ENCODE data around the gene FAM83G. TPM values are rescaled to one million over a fixed set of nuclear protein-coding genes. Genes with fewer than 3 reads are reported as not detected.
A peak's percentile ranks its signal among the peaks of the same experiment; 100 is the strongest.

The FAM83G gene
- total RNA-seq, 1 donor from 2014 or later: 2.3 TPM

DNA sequence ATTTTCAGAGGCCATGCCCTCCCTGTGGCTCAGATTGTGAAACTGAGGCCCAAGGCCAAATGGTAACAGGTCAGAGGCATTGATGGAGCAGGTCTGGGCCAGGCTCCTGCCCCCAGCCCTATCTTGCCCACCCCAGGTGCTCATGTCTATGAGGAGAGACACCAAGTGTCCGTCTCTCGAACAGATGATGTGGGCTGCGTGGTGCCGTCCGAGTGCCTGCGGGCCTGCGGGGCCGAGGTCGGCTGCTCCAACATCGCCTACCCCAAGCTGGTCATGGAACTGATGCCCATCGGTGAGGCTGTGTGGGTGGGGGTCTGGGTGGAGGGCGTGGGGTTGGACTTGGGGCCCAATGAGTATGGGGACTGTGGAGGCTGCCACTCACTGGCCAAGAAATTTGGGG lies 8.7 kb upstream of the FAM83G start:
- ATAC-seq: no peak
- peak; percentile 1 for DNase-seq
- intact Hi-C loops (cut with micrococcal nuclease): no loop called here

DNA sequence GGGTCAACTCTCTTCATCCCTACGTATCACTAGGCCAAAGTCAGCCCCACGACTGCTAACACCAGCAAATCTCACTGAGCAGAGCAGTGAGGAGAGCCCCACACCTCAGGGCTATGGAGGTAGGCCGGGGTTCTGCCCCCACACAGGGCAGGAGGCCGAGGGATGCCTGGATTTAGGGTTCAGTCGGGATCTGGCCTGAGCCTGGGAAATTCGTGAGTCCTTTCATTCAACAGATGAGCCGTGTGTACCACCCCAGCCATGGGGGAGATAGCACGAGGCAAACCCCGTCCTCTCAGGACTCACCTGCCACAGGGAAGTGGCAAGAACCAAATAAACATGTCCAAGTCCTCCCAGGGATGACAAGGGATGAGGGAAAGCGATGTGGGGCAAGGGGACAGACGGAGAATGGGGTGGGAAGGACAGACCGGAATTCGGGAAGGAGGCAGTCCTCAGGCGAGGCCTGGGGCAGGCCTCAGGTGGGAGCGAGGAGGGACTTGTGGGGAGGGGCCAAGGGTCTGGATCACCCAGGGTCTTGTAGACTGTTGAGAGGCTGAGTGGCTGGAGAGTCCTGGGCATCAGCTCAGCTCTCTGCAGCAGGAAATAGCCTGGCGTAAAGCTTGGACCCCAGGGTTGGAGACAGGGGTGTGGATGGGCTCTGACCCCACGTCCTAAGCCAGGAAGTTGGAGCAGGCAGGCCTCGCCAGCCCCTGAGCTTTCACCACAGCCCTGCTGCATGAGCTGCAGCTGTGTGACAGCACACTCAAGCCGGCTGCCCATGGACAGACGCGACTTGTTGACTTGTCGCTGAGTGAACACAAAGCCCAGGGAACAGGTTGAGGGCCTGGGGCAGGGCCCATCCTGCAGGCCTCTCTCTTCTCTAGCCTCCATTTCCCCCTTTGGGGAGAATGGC lies 7.9 kb upstream of the FAM83G start:
- ATAC-seq (no peak), DNase-seq (peak; percentile 7)
- intact Hi-C loops (cut with micrococcal nuclease): no loop called here

DNA sequence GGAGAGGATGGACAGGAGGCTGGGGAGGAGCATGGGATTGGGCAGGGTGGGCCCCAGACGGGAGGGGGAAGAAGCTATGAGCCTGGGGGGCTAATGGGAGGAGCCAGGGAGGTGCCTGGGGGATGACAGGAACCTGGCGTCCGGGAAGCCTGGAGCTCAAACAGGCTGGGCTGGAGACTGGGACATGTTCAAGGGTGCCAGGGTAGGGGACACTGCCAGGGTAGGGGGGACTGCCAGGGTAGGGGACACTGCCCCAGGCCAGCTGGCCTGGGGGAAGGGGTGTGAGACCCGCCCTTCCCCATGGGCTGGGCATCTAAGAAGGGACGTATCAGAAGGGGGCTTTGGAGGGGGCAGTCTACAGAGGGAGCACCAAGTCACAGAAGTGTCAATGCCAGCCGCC lies 7.0 kb upstream of the FAM83G start:
- intact Hi-C loops (cut with micrococcal nuclease): no loop called here
- DNase-seq (no peak), ATAC-seq (no peak)

DNA sequence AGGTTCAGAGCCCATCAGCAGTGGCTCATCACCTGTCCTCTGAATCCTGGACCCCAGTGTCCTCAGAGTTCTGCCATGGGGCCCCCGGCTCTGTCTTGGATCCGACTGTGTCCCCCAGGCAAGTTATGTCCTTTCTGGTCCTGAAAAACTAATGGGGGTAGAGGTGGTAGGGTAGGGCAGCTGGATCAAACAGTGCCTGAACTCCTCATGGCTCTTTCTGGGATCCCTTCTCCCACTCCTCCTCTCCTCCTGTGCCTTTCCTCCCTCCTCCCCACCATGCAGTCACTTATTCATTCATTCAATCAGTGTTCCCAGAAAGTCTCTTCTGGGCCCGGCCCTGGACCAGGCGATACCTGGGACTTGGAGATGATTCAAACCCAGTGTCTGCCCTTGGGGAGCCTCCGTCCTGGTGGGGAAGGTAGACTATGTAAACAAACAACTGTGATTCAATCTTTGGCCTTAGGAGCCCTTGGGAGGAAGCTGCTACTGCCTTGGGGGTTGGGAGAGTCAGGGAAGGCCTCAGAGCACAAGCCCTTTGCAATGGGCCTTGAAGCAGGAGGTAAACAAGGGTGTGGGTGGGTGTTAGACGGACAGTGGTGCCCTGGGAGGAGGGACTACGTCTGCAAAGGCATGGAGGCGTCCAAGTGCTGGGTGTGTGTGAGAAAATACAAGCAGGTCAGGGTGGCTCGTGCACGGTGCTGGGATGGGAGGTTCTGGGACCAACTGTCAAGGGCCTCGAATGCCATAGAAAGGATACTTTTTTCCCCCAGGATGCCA lies 6.4 kb upstream of the FAM83G start:
- DNase-seq (no peak), ATAC-seq (no peak)
- intact Hi-C loops (cut with micrococcal nuclease): no loop called here

DNA sequence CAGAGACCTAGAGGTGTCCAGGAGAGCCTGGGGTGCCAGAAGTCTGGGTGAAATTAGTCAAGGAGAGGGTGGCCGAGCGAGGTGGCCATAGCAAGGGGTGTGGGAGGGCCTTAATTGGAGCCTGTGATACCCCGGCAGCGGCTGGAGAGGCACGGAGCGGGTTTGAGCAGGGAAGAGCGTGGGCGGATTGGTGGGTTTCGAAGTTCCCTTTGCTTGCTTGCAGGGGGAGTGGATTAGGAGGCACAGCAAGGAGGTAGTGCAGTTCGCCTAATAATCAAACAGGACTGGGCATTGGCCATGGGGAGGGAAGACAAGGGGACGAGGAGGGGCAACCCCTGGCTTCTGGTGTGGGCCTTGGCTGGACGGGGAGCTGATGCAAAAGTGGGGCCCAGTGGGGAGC lies 5.4 kb upstream of the FAM83G start:
- no peak for ATAC-seq
- intact Hi-C loops (cut with micrococcal nuclease): no loop called here
- DNase-seq: no peak

DNA sequence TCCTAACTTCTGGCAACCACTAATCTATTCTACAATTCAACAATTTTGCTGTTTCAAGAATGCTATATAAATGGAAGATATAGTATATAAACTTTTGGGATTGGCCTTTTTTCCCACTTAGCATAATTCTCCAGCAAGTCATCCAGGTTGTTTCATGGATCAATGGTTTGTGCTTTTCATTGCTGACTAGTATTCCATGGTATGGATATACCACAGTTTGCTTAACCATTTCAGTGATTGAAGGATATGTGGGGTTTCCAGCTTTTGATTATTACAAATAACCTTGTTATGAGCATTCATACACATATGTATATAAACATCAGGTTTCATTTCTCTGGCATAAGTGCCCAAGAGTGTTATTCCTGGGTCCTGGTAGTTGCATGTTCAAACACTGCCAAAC lies 2.1 kb upstream of the FAM83G start:
- DNase-seq (no peak), ATAC-seq (no peak)
- intact Hi-C loops (cut with micrococcal nuclease): no loop called here

DNA sequence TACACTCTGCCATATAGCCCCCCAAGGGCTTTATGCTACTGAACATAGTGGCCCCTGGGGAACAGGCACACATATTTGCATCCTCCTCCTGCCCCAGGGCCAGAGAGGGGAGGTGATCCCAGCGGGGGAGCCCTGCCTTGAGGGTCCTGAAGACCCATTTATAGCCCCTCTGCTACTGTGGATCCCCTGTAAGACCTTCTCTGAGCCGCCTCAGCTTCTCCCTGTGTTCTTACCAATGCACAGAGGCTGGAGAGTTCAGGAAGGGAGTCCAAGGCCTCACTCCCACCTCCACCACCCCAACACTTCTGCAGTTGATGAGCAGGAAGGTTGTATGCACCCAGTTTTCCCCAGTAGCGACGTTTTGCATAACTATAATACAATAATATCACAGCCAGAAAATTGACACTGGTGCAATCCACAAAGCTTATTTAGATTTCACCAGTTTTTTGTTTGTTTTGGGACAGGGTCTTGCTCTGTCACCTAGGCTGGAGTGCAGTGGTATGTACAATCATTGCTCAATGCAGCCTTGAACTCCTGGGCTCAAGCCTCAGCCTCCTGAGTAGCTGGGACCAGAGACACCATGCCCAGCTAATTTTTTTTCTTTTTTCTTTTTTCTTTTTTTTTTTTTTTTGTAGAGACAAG lies 1.3 kb upstream of the FAM83G start:
- intact Hi-C loops (cut with micrococcal nuclease): no loop called here
- no peak for DNase-seq
- no peak for ATAC-seq

DNA sequence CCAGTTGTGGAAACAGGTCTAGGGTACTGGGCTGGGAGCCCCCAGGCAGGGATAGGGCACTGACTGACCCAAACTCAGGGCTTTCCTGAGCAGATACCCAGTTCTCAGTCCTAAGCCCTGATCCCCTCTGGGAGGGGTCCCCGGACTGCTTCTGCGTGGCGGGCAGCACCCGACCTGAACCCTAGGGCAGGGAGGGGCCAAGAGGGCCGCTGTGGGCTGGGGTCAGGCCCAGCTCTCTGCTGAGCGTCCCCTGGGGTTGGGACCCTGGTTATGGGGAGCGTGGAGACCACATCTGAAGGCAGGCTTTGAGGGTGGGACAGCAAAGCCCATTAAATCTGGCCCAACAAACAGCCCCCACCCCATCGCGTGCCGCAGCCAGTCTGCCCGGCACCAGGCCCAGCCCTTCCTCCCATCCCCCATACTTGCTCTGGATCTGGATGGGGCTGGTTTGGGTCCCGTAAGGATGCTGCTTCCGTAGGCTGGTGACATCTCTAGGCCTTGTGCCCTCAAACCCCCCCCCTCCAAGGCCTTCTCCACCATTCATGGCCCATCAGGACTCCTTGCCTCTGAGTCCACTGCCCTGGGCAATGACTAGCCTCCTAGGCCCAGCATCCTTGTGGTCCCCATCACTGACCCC lies 691 bp upstream of the FAM83G start:
- ATAC-seq (no peak), DNase-seq (no peak)
- intact Hi-C loops (cut with micrococcal nuclease): no loop called here

DNA sequence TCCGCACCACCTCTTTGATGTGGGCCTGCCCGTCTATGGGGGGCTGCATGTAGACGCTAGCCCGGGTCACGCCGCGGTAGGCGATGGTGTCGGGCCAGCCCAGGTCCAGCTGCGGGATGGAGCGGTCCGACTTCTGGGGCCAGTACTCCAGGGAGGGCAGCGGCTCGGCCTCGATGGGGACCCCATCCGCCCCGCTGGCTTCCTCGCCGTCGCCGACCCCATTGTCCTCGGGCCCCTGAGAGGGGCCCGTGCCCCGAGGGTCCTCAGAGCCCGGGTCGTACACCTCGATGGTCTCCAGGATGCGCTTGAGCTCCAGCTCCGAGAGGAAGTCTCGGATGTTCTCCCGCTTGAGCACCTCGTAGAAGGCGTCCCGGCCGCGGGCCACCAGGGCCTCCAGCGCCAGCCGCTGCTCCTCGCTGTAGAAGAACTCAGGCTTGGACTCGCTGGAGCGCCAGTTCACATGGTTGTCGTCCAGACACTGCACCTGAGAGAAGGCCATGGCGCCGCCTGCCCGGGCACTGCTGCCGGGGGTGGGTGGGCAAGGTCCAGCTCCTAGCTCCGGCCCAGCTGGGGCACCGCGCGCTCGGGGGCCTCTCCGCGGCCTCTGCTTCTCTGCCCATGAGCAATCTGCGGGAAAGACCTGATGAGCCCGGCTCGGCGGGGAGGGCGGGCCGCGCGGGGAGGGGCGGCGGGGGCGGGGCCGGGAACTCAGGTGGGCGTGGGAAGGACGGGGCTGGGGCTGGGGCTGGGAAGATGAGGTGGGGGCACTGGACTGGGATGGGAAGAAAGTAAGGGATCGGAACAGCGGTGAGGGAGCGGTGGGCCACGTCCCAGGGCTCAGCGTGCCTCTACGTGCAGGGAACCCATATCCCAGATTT lies 782 bp downstream of the FAM83G start:
- ATAC-seq (peak; percentile 36), DNase-seq (peak; percentile 41)
- intact Hi-C loops (cut with micrococcal nuclease): no loop called here

DNA sequence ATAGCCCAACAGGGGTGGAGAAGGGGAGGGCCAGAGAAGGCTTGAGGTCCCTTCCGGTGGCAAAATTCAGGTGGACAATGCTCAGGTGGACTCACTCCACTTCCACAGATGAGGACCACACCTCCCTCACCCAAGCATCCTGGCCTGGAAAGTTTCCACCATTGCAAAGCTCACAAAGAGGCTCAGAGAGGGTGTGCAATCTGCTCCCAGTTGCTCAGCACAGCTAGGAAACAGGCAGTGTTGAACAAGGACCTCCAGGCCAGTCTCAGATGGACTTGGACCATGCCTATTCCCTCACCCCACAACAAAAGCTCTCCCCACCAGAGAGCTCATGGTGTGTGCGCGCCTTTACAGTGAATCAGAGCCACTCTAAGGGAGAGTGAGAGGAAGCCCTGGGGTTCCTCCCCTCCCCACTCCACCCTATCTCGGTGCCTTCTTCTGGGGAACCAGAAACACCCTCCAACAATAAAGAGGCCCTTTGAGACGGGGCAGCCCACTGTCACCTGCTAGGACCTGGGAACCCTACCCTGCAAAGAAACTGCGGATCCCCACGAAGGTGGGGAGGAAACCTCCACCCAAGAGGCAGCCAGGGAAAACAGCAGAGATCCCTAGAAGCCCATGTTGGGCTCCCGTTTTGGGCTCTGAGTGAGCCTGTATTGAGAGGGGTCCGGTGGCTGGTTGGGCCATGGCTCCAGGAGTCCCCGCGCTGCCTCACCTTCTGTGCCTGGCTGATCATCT lies 1.6 kb downstream of the FAM83G start:
- intact Hi-C loops (cut with micrococcal nuclease): no loop called here
- no peak for ATAC-seq
- DNase-seq: no peak

DNA sequence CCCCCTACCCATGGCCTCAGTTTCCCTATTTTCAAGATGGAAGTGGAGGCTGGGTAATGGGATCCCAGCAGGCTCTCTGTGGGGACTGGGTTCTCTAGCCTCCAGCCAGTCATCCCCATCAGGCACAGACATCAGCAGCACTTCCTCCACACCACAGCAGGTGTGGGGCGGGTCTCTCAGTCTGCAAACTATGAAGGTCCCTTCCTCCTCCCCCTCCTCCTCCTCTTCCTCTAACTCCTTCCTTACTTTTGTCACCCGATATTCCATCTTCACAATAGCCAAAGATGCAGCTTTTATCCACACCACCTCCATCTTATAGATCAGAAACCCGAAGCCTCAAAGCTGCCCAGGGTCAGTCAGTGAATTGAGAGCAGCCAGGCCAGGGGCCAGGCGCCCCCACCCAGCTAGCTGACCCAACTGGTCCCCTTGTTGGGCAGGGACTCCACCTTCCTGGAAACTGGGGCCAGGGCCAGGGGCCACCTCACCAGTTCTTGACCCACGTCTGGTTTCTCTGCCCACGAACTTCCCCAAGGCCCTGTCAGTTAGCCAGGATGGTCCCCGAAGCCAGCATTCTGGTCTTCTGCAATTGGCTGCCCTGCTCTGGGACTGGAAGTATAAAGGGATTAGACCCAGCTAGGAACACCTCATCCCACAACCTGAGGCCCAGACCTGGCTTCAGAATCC lies 2.5 kb downstream of the FAM83G start:
- DNase-seq (no peak), ATAC-seq (no peak)
- intact Hi-C loops (cut with micrococcal nuclease): no loop called here

DNA sequence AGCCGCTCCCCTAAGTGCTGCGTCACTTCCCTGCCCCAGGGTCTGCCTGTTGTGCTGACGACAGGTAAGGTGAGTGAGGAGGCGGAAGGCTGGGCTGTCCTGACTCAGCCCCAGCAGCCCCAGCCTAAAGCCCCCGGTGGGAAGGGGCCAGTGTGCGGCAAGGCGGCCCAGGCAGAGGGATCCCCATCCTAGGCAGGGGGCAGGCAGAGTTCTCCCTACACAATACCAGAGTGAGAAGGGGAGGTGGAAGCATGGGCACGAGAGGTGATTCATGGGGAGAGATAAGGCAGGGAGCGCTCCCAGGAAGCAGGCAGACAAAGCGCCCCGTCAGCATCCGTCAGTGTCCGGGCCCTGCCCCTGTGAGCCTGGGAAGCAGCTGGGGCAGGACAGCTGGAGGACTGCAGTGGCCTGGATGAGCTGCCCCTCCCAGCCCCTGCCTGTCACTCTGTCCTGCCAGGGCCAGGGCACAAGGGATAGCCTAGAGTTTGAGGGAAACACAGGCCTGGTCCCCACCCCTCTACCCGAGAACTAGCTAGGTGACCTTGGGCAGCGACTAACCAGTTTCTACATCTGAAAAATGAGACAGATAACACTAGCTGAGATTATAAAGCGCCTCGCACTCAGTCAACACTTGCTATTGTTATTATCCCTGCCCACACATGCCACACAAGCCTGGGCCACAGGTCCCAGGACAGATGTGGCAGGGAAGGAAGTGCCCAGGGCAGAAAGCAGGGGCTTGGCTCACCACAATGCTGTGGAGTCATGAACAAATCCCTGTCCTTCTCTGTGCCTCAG lies 3.8 kb downstream of the FAM83G start:
- intact Hi-C loops (cut with micrococcal nuclease): no loop called here
- DNase-seq (no peak), ATAC-seq (no peak)

DNA sequence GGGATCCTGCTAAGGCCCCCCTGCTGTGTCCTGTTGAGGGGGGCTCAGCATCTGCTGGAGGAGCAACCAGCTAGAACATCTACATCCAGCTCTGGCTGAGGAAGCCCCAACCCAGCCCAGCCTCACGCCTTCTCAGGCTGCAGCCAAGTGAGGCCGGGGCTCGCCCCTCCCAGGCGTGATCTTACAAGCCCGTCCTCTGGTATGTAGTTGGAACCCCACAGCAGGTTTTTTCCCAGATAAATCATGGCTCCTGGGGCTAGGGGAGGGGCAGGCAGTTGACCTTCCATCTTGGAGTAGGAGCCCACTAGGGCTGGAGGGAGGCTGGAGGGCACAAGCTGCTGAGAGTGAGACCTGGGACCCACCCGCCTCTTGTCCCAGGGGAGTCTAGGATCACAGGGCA lies 4.7 kb downstream of the FAM83G start:
- no peak for DNase-seq
- no peak for ATAC-seq
- intact Hi-C loops (cut with micrococcal nuclease): no loop called here

DNA sequence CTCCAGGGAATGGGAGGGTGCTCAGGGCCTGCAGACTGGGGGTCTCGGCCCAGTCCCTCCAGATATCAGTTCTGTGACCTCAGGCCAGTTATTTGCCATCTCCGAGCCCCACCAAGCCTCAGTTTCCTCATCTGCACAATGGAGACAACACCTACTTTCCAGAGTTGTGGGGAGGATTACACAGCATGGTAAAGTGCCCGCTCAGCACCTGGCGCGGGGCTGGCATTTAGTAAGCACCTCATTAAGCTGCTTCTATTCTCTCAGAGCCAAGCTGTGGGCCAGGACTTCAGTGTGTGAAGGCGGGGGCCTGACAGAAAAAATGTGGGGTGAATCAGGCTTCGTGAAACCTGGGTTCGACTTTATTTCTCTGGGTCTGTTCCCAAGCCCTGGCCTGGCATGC lies 5.2 kb downstream of the FAM83G start:
- DNase-seq (no peak), ATAC-seq (no peak)
- intact Hi-C loops (cut with micrococcal nuclease): no loop called here

DNA sequence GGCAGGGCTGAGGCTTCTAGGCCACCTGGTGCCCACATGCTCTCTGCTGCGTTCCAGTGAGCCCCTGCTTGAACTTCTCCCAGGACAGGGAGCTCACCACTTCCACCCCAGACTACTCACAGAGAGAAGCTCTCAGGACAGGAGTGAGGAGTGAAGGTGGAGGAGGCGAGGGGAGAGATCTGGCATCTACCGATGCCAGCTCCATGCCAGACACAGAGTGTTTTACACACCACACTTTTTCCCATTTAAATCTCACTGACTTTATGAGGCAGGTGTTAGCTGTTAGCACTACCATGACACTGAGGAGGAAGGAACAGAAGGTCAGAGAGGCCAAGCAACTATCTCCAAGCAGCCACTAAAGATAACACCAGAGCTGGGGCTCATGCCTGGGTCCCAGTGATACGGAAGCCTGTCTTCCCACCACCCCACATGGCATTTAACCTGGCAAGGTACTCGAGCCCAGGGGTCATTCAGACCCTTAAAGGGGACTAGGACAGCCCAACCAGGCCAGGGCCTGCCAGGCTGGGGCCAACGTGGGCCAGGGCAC lies 6.8 kb downstream of the FAM83G start:
- intact Hi-C loops (cut with micrococcal nuclease): no loop called here

DNA sequence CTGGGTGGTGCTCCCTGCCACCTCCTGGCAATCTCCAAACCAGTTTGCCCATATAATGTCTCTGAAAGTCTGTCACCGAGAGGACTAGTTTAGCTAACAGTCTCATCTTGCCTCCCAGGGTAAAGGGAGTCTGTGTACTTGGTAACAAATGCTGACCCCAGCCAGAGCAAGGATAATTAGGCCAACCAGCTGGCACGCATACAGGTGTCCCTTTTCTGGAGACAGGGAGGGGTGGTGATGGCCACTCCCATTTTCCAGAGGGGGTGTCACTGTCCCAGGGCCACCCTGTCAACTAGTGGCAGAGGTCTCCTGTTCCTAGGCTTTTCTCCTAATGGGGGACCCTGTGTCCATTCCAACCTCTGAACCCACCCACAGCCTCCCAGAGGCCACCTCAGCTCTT lies 8.1 kb downstream of the FAM83G start:
- intact Hi-C loops (cut with micrococcal nuclease): no loop called here
- ATAC-seq (no peak), DNase-seq (no peak)

More for the DNA sequence above, 6.8 kb downstream of the FAM83G start:
- DNase-seq (no peak), ATAC-seq (peak; percentile 30)

Measured in left ventricle myocardium superior (tissue), 1 donor.